ENCODE data around the gene FECH. TPM values are rescaled to one million over a fixed set of nuclear protein-coding genes. Genes with fewer than 3 reads are reported as not detected.
A peak's percentile ranks its signal among the peaks of the same experiment; 100 is the strongest.

Gene FECH
- total and polyA plus RNA-seq, 10 of the 15 experiments (the other 5 are each of a cell fraction or from before 2014, with no cell fraction given), result 9.9 to 50.0 (median 30.1) TPM

DNA sequence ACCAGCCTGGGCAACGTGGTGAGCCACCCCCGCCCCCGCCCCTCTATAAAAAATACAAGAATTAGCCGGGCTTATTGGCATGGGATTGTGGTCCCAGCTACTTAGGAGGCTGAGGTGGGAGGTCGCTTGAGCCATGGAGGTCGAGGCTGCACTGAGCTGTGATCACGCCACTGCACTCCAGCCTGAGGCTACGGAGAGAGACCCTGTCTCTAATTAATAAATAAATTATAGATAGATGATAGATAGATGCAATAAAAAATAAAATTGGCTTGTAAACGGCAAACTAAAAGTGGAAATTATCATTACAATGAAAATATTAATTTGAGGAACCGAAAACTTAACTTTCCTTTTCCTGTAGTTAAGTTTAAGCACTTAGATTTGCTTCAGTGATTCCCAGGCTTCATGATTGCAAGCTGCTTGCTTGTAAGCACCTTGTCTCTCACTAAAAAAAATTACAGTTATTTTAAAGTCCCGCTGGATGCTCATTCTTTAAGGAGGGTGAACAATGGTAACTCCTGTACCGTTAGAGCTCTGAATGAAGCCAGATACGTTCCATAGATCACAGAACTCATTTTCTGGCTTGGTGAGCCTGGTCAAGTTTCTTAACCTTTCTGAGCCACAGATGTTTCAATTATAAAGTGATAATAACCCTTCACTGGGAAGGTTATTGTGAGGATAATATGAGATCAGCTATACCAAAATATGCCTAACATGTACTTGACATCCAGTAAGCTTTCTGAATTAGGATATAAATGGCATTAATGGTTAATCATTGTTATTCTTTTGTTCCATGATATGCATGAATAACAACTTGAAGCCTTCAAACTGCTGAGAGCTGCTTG is 44.5 kb upstream of the FECH start (continued):
- peak; percentile 18 for TF ChIP-seq MEF2B (IDR thresholded peaks at IDR 0.05; ENCODE audit: partially characterized antibody, poor library complexity, severe bottlenecking)
- TF ChIP-seq CHD1 (IDR thresholded peaks at IDR 0.05; ENCODE audit: low read depth, low read length), result no peak
- TF ChIP-seq PAX5 (IDR thresholded peaks at IDR 0.05; ENCODE audit: borderline replicate concordance, low read depth, low read length), result peak; percentile 46; the same call in 1 of the 2 replicates
- no peak; the same call in 1 of the 2 replicates for TF ChIP-seq IRF4 (IDR thresholded peaks at IDR 0.05; ENCODE audit: low read depth, low read length)
- TF ChIP-seq, protein P1, sequence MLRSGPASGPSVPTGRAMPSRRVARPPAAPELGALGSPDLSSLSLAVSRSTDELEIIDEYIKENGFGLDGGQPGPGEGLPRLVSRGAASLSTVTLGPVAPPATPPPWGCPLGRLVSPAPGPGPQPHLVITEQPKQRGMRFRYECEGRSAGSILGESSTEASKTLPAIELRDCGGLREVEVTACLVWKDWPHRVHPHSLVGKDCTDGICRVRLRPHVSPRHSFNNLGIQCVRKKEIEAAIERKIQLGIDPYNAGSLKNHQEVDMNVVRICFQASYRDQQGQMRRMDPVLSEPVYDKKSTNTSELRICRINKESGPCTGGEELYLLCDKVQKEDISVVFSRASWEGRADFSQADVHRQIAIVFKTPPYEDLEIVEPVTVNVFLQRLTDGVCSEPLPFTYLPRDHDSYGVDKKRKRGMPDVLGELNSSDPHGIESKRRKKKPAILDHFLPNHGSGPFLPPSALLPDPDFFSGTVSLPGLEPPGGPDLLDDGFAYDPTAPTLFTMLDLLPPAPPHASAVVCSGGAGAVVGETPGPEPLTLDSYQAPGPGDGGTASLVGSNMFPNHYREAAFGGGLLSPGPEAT (IDR thresholded peaks at IDR 0.05; ENCODE audit: low read depth), result 0 out of 2 replicates have a peak, but pooled peaks have one; percentile 8
- peak in 1 of 2 experiments; percentile 37; a peak in 1 of 3 replicates for TF ChIP-seq EGR1 (IDR thresholded peaks at IDR 0.05; ENCODE audit: borderline replicate concordance in 1 of 2, low read depth in 2 of 2, low read length in 2 of 2)
- TF ChIP-seq, protein P2, sequence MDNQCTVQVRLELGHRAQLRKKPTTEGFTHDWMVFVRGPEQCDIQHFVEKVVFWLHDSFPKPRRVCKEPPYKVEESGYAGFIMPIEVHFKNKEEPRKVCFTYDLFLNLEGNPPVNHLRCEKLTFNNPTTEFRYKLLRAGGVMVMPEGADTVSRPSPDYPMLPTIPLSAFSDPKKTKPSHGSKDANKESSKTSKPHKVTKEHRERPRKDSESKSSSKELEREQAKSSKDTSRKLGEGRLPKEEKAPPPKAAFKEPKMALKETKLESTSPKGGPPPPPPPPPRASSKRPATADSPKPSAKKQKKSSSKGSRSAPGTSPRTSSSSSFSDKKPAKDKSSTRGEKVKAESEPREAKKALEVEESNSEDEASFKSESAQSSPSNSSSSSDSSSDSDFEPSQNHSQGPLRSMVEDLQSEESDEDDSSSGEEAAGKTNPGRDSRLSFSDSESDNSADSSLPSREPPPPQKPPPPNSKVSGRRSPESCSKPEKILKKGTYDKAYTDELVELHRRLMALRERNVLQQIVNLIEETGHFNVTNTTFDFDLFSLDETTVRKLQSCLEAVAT (IDR thresholded peaks at IDR 0.05), result no peak
- TF ChIP-seq RCOR1 (conservative IDR thresholded peaks at IDR 0.05; ENCODE audit: low read depth, low read length), result 0 out of 2 replicates have a peak, but pooled peaks have one; percentile 59
- TF ChIP-seq NFIC (IDR thresholded peaks at IDR 0.05; ENCODE audit: low read depth, low read length), result peak; percentile 54; the same call in 1 of the 2 replicates
- TF ChIP-seq EP300 (IDR thresholded peaks at IDR 0.05; ENCODE audit: borderline replicate concordance in 1 of 2, control insufficient read depth in 1 of 2, low read depth in 2 of 2, low read length in 2 of 2), result peak in 1 of 2 experiments; percentile 66; a peak in 2 of 4 replicates

Measured in GM12878 (cell line).